RWPE1 (cell line): ENCODE data around the gene ZFYVE28.

ENCODE experiments used
- CTCF ChIA-PET: fragments of 350-600 bp; sonication (Branson Sonifier 250); formaldehyde crosslinking; extraction: SDS; loops from one replicate; lab custom pipeline; 2021; lab: Yijun Ruan, JAX
- POLR2A ChIA-PET: fragments of 400-600 bp; formaldehyde crosslinking; extraction: SDS; loops from one replicate; lab custom pipeline; 2020; ENCODE audit warnings: antibody characterized with exemption; ENCODE audit not compliant: low non-redundant PET; lab: Yijun Ruan, JAX
- DNase-seq: peaks from one replicate; pipeline ENCODE4 v3.0.0; 2012; ENCODE audit warnings: low spot score
- H3K27ac ChIP-seq: fragments of 450-650 bp; 2 replicates; pipeline ENCODE4 v1.5.1; 2017
- TF ChIP-seq, protein P1 (sequence below): fragments of 450-650 bp; conservative IDR thresholded peaks from 2 replicates; pipeline ENCODE4 v1.5.1; 2017; ENCODE audit warnings: low read depth, mild to moderate bottlenecking

ZFYVE28 gene

DNA sequence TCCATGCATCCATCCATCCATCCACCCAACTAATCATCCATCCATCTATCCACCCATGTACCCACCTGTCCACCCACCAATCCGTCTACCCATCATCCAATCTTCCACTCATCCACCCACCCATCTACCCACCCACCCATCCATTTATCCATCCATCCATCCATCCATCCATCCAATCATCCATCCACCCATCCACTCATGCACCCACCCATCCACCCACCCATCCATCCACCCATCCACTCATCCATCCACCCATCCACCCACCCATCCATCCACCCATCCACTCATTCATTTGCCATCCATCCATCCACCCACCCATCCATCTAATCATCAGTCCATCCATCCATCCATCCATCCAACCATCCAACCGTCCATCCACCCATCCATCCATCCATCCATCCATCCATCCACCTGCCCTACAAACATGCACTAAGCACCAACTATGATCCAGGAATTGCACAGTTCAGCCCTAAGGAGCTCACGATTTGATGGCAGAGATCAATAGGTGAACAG lies 135.2 kb downstream of the ZFYVE28 start:
- no peak overlapping the region for H3K27ac ChIP-seq
- CTCF ChIA-PET = interaction anchor here (0.6 kb wide), 1 partner anchor 482 kb away, joined by 3 read pairs; no protein-coding TSS in a partner anchor

DNA sequence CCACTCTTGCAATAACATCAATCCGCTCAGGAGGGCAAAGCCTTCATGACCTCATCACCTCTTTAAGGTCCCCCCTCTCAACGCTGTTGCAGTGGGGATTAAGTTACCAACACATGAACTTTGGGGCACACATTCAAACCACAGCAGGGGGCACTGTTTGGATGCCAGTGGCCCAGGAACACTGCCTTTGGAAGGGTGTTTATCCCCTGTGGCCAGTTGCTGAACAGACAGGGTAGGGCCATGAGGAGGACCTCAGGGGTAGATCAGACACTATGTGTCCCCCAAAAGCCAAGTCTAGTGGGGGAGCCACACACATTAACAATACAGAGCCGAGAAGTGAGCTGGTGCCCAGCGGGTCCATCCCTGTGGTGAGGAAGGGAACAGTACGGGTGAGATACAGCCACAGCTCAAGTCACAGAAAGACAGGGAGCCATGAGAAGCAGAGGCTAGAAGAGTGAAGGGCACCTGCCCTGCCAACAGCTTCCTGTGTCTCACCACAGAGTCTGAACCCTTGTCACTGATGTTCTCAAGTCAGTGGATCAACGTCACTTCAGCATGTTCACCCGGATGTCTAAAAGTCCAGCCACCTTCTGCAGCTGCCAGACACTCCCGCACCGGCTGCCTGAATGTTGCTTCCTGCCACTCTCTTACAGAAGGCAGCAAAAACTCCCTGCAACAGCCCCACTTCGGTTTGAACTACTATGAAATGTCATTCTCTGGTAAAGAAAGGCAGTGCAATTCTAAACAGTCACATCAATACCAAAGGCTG lies 136.7 kb downstream of the ZFYVE28 start:
- POLR2A ChIA-PET = no interaction called here
- CTCF ChIA-PET = no interaction called here
- H3K27ac ChIP-seq = no peak overlapping the region
- DNase-seq = no peak
- TF ChIP-seq, protein P1, sequence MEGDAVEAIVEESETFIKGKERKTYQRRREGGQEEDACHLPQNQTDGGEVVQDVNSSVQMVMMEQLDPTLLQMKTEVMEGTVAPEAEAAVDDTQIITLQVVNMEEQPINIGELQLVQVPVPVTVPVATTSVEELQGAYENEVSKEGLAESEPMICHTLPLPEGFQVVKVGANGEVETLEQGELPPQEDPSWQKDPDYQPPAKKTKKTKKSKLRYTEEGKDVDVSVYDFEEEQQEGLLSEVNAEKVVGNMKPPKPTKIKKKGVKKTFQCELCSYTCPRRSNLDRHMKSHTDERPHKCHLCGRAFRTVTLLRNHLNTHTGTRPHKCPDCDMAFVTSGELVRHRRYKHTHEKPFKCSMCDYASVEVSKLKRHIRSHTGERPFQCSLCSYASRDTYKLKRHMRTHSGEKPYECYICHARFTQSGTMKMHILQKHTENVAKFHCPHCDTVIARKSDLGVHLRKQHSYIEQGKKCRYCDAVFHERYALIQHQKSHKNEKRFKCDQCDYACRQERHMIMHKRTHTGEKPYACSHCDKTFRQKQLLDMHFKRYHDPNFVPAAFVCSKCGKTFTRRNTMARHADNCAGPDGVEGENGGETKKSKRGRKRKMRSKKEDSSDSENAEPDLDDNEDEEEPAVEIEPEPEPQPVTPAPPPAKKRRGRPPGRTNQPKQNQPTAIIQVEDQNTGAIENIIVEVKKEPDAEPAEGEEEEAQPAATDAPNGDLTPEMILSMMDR = no peak

More for the DNA sequence above, 135.2 kb downstream of the ZFYVE28 start:
- DNase-seq = no peak
- TF ChIP-seq, protein P1 = no peak
- POLR2A ChIA-PET = no interaction called here

DNA sequence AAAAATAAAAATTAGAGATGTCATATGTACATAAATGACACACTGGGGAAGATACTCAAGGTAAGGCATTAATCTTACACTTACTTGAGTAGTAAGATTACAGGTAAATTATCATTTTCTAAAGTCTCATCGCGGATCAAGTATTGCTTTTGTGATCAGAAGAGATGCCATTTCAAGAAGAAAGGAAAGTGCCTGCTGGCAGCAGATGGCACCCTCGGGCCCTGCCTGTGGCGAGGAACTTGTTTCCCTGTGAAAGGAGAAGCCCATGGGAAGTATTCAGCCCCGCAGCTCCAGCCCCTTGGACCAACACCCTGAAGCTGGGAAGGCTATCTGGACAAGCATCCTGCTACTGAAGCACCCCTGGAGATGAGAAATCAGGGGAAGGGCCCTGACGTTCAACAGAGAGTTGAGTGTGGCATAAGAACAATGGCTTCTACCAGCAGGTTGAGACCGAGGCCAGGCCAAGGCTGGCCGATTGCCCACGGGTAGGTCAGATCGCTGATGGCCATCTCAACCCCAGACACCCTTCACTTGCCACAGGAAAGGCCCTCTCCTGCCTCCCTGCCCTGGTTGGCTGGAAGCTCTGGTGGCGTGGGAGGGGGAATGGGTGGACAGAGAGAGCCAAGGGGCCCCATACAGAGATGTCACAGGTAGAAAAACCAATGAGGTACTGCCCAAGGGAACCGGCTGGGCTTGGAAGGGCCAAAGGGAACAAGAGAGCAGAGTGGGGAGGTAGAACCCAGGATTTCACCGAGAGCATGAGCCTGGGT lies 137.7 kb downstream of the ZFYVE28 start:
- DNase-seq = no peak
- CTCF ChIA-PET = no interaction called here
- TF ChIP-seq, protein P1 = no peak
- POLR2A ChIA-PET = no interaction called here
- H3K27ac ChIP-seq = no peak overlapping the region

DNA sequence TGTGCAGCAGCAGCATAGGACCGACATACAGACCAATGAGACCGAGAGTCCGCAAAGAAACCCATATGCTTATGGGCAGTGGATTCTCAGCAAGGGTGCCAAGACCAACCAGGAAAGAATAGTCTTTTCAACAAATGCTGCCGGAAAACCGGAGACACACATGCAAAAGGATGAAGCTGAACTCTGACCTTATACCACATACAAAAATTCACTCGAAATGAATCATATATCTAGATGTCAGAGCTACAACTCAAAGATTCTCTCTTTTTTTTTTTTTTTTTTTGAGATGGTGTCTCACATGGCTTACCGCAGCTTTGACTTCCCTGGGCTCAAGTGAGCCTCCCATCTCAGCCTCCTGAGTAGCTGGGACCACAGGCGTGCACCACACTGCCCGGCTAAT lies 140.5 kb downstream of the ZFYVE28 start:
- ChIA-PET POLR2A (interaction anchor here (0.8 kb wide), 1 partner anchor 143 kb away, joined by 3 read pairs; no protein-coding TSS in a partner anchor), CTCF (no interaction called here)
- TF ChIP-seq, protein P1 = no peak
- no peak overlapping the region for H3K27ac ChIP-seq
- no peak for DNase-seq

DNA sequence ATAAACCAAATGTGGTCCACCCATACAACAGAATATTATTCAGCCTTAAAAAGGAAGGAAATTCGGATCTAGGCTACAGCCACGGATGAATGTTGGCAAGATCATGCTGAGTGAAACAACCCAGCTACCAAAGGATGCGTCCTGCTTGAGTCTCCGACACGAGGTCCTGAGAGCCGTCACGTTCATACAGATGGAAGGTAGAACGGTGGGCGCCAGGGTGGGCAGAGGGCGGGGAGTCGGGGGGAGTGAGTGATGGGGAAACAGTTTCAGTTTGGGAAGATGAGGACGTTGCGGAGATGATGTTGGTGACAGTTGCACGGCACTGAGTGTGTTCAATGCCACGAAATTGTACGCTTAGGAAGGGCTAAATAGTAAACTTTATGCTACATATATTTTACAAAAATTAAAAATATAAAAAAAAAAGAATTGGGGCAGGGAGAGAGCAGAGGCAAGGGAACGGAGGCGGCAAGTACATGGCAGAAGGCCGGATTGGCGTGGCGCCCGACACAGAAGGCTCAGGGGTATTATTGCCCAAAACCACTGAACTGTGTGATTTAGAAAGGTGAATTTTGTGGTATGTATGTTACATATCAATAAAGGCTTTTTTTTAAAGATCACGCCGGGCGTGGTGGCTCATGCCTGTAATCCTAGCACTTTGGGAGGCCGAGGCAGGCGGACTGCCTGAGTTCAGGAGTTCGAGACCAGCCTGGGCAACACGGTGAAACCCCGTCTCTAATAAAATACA lies 141.7 kb downstream of the ZFYVE28 start:
- TF ChIP-seq, protein P1 = no peak
- no peak overlapping the region for H3K27ac ChIP-seq
- ChIA-PET POLR2A (no interaction called here), CTCF (no interaction called here)
- no peak for DNase-seq
